ENCODE measurements around the gene KHDC4. TPM values are rescaled to one million over a fixed set of nuclear protein-coding genes. Genes with fewer than 3 reads are reported as not detected.
A peak's percentile ranks its signal among the peaks of the same experiment; 100 is the strongest.
"Not testable (repeated sequence)": the region's sequence is repeated elsewhere in the genome, so short reads cannot be mapped to it uniquely, and the experiment has no call there.

Gene KHDC4
- total RNA-seq, 2 donors from 2014 or later: 93.3 to 98.7 TPM

DNA sequence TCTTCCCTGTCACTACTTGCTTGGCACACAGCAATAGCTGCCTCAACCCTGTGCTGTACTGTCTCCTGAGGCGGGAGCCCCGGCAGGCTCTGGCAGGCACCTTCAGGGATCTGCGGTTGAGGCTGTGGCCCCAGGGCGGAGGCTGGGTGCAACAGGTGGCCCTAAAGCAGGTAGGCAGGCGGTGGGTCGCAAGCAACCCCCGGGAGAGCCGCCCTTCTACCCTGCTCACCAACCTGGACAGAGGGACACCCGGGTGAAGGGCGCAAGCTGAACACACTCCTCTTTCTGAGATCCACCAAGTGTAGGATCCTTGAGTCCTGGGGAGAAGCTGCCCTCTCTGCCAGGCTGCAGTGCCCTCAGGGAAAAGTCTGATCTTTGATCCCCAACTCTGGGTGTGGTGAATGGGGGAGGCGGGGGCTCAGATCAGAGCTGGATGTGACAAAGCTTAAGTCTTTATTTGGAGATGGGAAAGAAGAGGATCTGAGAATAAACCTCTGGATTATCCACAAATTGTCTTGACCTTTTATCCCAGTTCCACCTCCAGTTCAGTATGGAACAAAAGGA, 8.4 kb upstream of the KHDC4 start:
- H3K9me3 Mint-ChIP-seq: no peaks in the 10 kb centered on the region
- DNase-seq: no peak
- no peaks in the 10 kb centered on the region for H3K27me3 Mint-ChIP-seq (ENCODE audit: low read depth)

DNA sequence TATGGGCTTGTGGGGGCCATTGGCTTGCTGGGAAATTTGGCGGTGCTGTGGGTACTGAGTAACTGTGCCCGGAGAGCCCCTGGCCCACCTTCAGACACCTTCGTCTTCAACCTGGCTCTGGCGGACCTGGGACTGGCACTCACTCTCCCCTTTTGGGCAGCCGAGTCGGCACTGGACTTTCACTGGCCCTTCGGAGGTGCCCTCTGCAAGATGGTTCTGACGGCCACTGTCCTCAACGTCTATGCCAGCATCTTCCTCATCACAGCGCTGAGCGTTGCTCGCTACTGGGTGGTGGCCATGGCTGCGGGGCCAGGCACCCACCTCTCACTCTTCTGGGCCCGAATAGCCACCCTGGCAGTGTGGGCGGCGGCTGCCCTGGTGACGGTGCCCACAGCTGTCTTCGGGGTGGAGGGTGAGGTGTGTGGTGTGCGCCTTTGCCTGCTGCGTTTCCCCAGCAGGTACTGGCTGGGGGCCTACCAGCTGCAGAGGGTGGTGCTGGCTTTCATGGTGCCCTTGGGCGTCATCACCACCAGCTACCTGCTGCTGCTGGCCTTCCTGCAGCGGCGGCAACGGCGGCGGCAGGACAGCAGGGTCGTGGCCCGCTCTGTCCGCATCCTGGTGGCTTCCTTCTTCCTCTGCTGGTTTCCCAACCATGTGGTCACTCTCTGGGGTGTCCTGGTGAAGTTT, 7.8 kb upstream of the KHDC4 start:
- H3K27me3 Mint-ChIP-seq (ENCODE audit: low read depth): no peaks in the 10 kb centered on the region
- H3K4me1 Mint-ChIP-seq (ENCODE audit: low read depth): peaks cover 81% of the 10 kb centered on the region
- no peaks in the 10 kb centered on the region for H3K9me3 Mint-ChIP-seq
- H3K36me3 Mint-ChIP-seq (ENCODE audit: insufficient read depth in 2 of 2): peaks cover 2 to 9% of the 10 kb centered on the region in 2 donors
- H3K4me3 Mint-ChIP-seq: peak overlapping the region; percentile 22 to 48
- peak overlapping the region; percentile 64 for H3K27ac Mint-ChIP-seq
- DNase-seq (no peak), ATAC-seq (replicated peaks in 1 of 2) (no peak)

More for the DNA sequence above, 8.4 kb upstream of the KHDC4 start:
- Mint-ChIP-seq H3K4me3 (no peak overlapping the region), H3K36me3 (ENCODE audit: insufficient read depth in 2 of 2) (peaks cover 2 to 11% of the 10 kb centered on the region in 2 donors), H3K4me1 (ENCODE audit: low read depth) (peaks cover 88% of the 10 kb centered on the region), H3K27ac (no peak overlapping the region)
- no peak for ATAC-seq (replicated peaks in 1 of 2)

DNA sequence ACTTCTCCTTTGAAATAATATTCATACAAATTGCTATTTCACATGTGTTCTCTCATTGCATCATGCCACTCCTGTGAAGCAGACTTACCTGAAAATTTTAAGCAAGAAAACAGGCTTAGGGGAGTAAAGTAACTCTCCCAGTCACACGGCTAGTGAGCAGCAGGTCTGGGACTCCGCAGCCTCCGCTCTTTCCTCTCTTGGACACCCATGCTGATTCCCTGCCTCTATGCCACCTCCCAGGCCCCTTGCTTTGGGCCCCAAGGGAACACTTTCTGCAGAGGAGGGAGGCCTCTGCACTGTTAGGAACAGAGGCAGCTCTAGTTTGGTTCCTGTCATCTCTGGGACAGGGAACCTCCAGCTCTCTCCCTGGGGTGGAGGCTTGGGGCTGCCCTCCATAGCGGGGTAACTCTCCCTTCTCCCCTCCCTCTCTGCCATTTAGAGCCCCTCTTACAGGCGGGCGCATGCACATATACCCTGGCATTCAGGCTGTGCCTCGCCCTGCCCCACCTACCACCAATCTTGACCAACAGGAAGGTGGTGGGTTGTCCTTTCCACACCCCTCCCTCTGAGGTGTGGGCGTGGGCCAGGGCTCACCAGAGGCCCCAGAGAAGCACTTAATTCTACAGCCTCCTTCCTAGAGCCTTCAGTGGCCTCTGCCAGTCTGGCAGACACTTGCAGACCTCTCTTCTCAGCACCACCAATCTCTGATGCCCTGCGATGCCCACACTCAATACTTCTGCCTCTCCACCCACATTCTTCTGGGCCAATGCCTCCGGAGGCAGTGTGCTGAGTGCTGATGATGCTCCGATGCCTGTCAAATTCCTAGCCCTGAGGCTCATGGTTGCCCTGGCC, 7.0 kb upstream of the KHDC4 start, which contains the start of gene RXFP4:
RXFP4 (plus strand) TSS at position 646 of the 852 bp plus-strand sequence; CDS start at position 718, 72 bp downstream.
- Mint-ChIP-seq H3K9me3 (no peaks in the 10 kb centered on the region), H3K36me3 (ENCODE audit: insufficient read depth in 2 of 2) (peaks cover under 1 to 1% of the 10 kb centered on the region in 2 donors), H3K27ac (peak within 1 kb of the TSS; percentile 64), H3K4me1 (ENCODE audit: low read depth) (peaks cover 73% of the 10 kb centered on the region), H3K27me3 (ENCODE audit: low read depth) (no peaks in the 10 kb centered on the region), H3K4me3 (peak within 1 kb of the TSS; percentile 22 to 48)
- peak; percentile 2 to 8 for ATAC-seq (replicated peaks in 1 of 2)
- DNase-seq: peak in 1 of 2 donors; percentile 33

DNA sequence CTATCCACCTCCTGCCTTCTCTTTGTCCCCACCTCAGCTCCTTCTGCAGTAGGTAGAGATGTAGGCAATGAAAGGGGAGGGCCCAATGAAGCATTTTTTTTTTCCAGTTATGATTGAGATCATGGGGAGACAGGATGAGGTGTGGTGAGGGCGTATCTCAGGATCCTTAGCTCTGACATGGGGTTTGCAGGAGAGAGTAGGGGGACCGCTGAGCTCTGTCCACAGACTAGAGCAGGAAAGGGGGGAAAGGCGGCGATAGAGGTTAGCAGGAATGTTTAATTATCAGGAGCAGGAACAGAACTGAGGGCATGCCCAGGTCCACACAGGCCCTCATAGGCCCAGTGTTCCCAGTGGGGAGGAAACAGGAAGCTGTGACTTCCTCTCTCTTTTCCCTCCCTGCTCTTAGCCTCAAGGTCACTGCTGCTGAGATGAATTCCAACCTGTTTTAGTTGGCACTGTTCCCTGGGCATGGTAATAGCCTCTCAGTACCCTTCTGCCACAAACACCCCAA, 6.3 kb upstream of the KHDC4 start:
- H3K9me3 Mint-ChIP-seq: no peaks in the 10 kb centered on the region
- ATAC-seq (replicated peaks in 1 of 2) (peak; percentile 43 to 47), DNase-seq (no peak)
- peak overlapping the region; percentile 64 for H3K27ac Mint-ChIP-seq
- no peaks in the 10 kb centered on the region for H3K36me3 Mint-ChIP-seq (ENCODE audit: insufficient read depth in 2 of 2)
- H3K4me3 Mint-ChIP-seq: peak overlapping the region; percentile 22 to 48
- no peaks in the 10 kb centered on the region for H3K27me3 Mint-ChIP-seq (ENCODE audit: low read depth)
- peaks cover 71% of the 10 kb centered on the region for H3K4me1 Mint-ChIP-seq (ENCODE audit: low read depth)

DNA sequence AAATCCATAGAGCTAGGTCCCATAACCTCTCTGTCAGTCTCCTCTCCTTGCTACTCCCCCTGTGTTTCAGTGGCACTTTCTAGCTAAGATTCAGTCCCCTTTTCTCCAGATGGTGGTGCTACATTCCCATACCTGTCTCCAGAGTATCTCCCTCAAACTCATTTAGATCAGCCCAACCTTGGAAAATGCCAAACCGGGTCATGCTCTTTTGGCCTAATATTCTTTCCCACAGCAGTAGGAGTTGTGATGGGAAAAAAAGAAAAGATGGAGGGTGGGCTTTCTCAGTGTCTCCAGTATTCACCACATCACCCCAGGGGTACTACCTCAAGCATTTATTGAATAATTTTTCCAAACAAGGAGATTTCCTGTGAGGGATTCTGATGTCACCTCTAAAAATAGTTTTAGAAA, 4.0 kb upstream of the KHDC4 start:
- H3K4me3 Mint-ChIP-seq: no peak overlapping the region
- peaks cover 0 to under 1% of the 10 kb centered on the region in 2 donors for H3K36me3 Mint-ChIP-seq (ENCODE audit: insufficient read depth in 2 of 2)
- ATAC-seq (replicated peaks in 1 of 2) (no peak), DNase-seq (peak; percentile 31 to 40)
- no peaks in the 10 kb centered on the region for H3K27me3 Mint-ChIP-seq (ENCODE audit: low read depth)
- H3K9me3 Mint-ChIP-seq: no peaks in the 10 kb centered on the region
- peaks cover 55% of the 10 kb centered on the region for H3K4me1 Mint-ChIP-seq (ENCODE audit: low read depth)
- H3K27ac Mint-ChIP-seq: no peak overlapping the region

DNA sequence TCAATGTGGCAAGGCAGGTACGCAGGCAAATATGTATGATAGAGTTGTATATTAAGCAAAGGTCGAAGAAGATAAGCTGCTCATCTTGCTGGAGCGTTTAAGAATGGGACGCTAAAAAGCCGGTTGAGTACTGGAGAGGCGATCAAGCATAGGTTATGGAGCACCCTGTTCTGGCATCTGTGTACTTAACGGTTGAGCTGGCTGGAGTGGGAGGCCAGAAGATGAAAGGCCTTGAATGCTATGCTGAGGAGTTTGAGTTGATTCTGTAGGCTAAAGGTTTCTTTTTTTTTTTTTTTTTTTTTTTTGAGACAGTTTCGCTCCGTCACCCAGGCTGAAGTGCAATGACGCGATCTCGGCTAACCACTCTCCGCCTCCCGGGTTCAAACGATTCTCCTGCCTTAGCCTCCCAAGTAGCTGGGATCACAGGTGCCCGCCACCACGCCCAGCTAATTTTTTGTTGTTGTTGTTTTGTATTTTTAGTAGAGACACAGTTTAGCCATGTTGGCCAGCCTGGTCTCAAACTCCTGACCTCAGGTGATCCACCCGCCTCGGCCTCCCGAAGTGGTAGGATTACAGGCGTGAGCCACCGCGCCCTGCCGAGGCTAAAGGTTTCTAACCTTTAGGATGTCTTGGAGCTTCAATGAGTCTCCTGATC, 850 bp upstream of the KHDC4 start:
- H3K27ac Mint-ChIP-seq: no peak overlapping the region

DNA sequence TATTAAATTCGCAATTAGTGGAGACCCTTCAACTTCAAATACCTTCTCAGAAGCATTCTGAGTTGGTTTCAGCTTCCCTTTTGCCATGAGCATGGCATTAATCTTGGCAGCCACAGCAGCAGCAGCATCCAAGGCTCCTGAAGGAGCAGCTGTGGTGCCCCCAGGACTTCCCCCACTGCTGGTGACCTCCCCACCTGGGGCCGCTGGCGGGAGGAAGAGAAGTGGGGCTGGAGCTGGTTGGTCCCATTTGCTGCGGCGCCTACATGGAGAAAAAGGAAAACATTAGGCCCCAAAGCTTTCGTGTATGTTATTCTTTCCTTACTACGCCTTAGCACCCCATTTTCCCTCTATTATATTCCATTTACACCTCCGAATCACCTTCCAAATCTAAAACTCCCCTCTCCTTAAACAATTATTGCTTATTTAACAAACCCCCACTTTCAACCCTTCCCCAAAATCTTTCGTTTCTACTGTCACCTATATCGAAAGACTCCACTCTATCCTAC, 569 bp downstream of the KHDC4 start:
- no peak for DNase-seq
- Mint-ChIP-seq H3K4me1 (ENCODE audit: low read depth) (peaks cover 58% of the 10 kb centered on the region), H3K27ac (no peak overlapping the region), H3K36me3 (ENCODE audit: insufficient read depth in 2 of 2) (peaks cover 2 to 25% of the 10 kb centered on the region in 2 donors), H3K4me3 (no peak overlapping the region), H3K27me3 (ENCODE audit: low read depth) (no peaks in the 10 kb centered on the region), H3K9me3 (no peaks in the 10 kb centered on the region)
- no peak for ATAC-seq (replicated peaks in 1 of 2)

More for the DNA sequence above, 850 bp upstream of the KHDC4 start:
- ATAC-seq (replicated peaks in 1 of 2) (no peak), DNase-seq (no peak)
- Mint-ChIP-seq H3K4me3 (no peak overlapping the region), H3K27me3 (ENCODE audit: low read depth) (no peaks in the 10 kb centered on the region), H3K9me3 (no peaks in the 10 kb centered on the region), H3K36me3 (ENCODE audit: insufficient read depth in 2 of 2) (peaks cover 0 to 18% of the 10 kb centered on the region in 2 donors), H3K4me1 (ENCODE audit: low read depth) (peaks cover 57% of the 10 kb centered on the region)

DNA sequence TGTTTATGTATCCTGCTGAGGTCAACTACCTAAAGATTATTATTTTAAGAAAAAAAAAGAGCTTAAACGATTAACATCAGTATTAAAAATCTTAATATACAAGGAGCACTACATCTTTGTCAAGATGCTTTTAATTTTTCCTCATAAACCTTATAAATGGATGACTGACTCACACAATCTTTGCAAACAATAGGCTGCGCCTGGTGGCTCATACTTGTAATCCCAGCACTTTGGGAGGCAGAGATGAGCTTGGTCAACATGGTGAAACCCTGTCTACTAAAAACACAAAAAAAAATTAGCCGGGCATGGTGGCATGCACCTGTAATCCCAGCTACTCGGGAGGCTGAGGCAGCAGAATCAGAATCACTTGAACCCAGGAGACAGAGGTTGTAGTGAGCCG, 1.7 kb downstream of the KHDC4 start:
- DNase-seq: no peak
- H3K9me3 Mint-ChIP-seq: no peaks in the 10 kb centered on the region
- peak overlapping the region; percentile 94 for H3K27ac Mint-ChIP-seq
- H3K4me3 Mint-ChIP-seq: peak overlapping the region in 1 of 2 donors; percentile 90
- peaks cover 2 to 34% of the 10 kb centered on the region in 2 donors for H3K36me3 Mint-ChIP-seq (ENCODE audit: insufficient read depth in 2 of 2)
- no peaks in the 10 kb centered on the region for H3K27me3 Mint-ChIP-seq (ENCODE audit: low read depth)
- ATAC-seq (replicated peaks in 1 of 2): no peak
- H3K4me1 Mint-ChIP-seq (ENCODE audit: low read depth): peaks cover 49% of the 10 kb centered on the region

DNA sequence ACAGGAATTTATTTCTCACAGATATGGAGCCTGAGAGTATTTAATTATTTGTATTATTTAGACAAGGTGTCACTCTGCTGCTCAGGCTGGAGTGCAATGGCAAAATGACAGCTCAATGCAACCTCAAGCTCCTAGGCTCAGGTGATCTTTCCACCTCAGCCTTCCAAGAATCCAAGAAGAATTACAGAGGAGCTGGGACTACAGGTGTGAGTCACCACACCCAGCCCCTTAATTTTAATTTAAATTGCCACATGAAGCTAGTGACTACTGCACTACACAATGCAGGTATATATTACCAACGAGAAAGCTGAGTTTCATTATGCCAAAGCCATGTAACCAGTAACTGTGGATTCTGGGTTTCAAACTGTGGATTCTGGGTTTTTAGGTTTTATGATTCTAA, 2.1 kb downstream of the KHDC4 start:
- peak overlapping the region; percentile 94 for H3K27ac Mint-ChIP-seq
- ATAC-seq (replicated peaks in 1 of 2) (no peak), DNase-seq (no peak)
- H3K36me3 Mint-ChIP-seq (ENCODE audit: insufficient read depth in 2 of 2): peaks cover 2 to 34% of the 10 kb centered on the region in 2 donors
- H3K9me3 Mint-ChIP-seq: no peaks in the 10 kb centered on the region
- peaks cover 49% of the 10 kb centered on the region for H3K4me1 Mint-ChIP-seq (ENCODE audit: low read depth)
- peak overlapping the region in 1 of 2 donors; percentile 90 for H3K4me3 Mint-ChIP-seq
- H3K27me3 Mint-ChIP-seq (ENCODE audit: low read depth): no peaks in the 10 kb centered on the region

DNA sequence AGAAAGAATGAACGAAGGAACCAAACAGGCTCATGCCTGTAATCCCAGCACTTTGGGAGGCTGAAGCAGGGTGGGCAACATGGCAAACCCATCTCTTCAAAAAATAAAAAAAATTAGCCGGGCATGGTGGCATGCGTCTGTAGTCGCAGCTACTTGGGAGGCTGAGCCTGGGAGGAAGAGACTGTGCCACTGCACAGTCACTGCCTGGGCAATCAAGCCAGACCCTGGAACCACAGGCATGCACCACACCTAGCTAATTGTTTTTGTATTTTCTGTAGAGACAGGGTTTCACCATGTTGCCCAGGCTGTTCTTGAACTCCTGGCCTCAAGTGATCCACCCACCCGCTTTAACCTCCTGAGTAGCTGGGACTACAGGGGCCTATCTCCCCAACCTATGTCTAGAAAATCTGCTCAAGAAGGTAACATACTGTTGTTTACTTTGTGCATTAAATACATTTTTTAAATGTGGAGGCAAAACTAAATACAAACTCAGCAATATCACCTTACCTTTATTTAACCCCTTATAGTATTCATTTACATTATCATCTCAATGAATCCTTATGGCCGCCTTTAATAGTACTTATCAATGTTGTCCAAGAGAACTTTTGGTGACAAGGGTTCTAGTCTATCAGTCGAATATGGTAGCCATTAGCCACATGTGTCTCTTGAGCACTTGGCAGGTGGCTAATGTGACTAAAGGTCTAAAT, 2.7 kb downstream of the KHDC4 start:
- Mint-ChIP-seq H3K4me1 (ENCODE audit: low read depth) (peaks cover 49% of the 10 kb centered on the region), H3K9me3 (no peaks in the 10 kb centered on the region), H3K4me3 (peak overlapping the region; percentile 74 to 90), H3K27me3 (ENCODE audit: low read depth) (no peaks in the 10 kb centered on the region), H3K36me3 (ENCODE audit: insufficient read depth in 2 of 2) (peaks cover 8 to 40% of the 10 kb centered on the region in 2 donors), H3K27ac (peak overlapping the region; percentile 94)
- DNase-seq (no peak), ATAC-seq (replicated peaks in 1 of 2) (no peak)

DNA sequence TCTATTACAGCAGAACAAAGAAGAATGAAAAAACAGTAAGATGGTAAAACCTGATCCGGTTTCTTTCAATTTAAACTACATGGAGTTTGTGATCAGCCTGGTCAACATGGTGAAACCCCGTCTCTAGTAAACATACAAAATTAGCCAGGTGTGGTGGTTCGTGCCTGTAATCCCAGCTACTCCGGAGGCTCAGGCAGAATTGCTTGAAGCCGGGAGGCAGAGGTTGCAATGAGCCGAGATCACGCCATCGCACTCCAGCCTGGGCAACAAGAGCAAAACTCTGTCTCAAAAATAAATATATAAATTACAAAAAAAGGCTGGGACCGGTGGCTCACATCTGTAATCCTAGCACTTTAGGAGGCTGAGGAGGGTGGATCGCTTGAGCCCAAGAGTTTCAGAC, 3.5 kb downstream of the KHDC4 start:
- Mint-ChIP-seq H3K36me3 (ENCODE audit: insufficient read depth in 2 of 2) (peaks cover 8 to 45% of the 10 kb centered on the region in 2 donors), H3K27ac (peak overlapping the region; percentile 94), H3K4me1 (ENCODE audit: low read depth) (peaks cover 44% of the 10 kb centered on the region), H3K4me3 (peak overlapping the region; percentile 74 to 90)
- H3K9me3 Mint-ChIP-seq; H3K27me3 Mint-ChIP-seq (ENCODE audit: low read depth); DNase-seq; ATAC-seq (replicated peaks in 1 of 2): not testable (repeated sequence)

DNA sequence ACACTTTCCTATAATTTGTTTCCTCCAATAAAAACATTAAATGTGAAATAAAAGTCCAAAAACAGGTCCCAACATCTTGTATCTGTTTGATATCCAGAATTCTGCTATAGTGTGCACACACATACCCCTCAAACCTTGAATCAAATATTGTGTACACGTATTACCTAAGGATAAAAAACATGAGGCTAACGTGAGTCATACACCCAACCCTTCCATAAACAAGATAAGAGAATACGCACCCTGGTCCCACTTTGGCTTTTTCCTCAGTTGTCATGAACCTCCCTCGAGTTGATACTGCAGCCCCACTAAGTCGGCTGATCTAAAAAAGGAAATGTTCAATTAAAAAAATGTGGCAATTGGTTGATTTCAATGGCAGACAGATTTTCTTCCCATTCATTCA, 5.2 kb downstream of the KHDC4 start:
- Mint-ChIP-seq H3K36me3 (ENCODE audit: insufficient read depth in 2 of 2) (peaks cover 12 to 52% of the 10 kb centered on the region in 2 donors), H3K27ac (peak overlapping the region; percentile 64), H3K4me3 (no peak overlapping the region), H3K9me3 (no peaks in the 10 kb centered on the region), H3K27me3 (ENCODE audit: low read depth) (no peaks in the 10 kb centered on the region), H3K4me1 (ENCODE audit: low read depth) (peaks cover 44% of the 10 kb centered on the region)
- DNase-seq (no peak), ATAC-seq (replicated peaks in 1 of 2) (no peak)
